ENCODE measurements around the gene KCMF1. TPM values are rescaled to one million over a fixed set of nuclear protein-coding genes. Genes with fewer than 3 reads are reported as not detected.

KCMF1 gene
- total RNA-seq, 1 experiment from 2014 or later: 97.8 TPM

GRCh38 chr2:85087541-85087940 lies 116.6 kb downstream of the KCMF1 start:
- Histone ChIP-seq H3K4me1 (replicated peaks; ENCODE audit: insufficient read depth) (peaks cover 15% of the 10 kb centered on the region), H3K4me2 (no peak overlapping the region), H3K27me3 (ENCODE audit: insufficient read depth, low read depth) (peaks cover 8% of the 10 kb centered on the region; the same call in 1 of the 2 replicates), H3K79me2 (ENCODE audit: low read depth) (no peaks in the 10 kb centered on the region), H2AFZ (no peak overlapping the region), H3K9me2 (ENCODE audit: insufficient read depth) (no peaks in the 10 kb centered on the region), H3K27ac (no peak overlapping the region), H3F3A (ENCODE audit: insufficient read depth, low read depth) (no peaks in the 10 kb centered on the region), H4K20me1 (ENCODE audit: insufficient read depth) (no peaks in the 10 kb centered on the region), H3K4me3 (no peak overlapping the region), H3K36me3 (ENCODE audit: low read depth) (no peaks in the 10 kb centered on the region), H3K9me3 (ENCODE audit: insufficient read depth, low read depth) (no peaks in the 10 kb centered on the region)
- BruUV-seq (replicated peaks): no TSS peak
- ChIA-PET CTCF (no interaction called here), POLR2A (ENCODE audit: unreplicated experiment) (no interaction called here)
- DNase-seq: no peak
- TF ChIP-seq EZH2 (IDR thresholded peaks at IDR 0.05; ENCODE audit: low read depth) (no peak), CTCF (conservative IDR thresholded peaks at IDR 0.05) (no peak)
- intact Hi-C loops (cut with micrococcal nuclease; ENCODE audit: unreplicated experiment): no loop called here

GRCh38 chr2:85088921-85089320 lies 118.0 kb downstream of the KCMF1 start:
- peaks cover 15% of the 10 kb centered on the region for H3K4me1 ChIP-seq (replicated peaks; ENCODE audit: insufficient read depth)
- H3K9me2 ChIP-seq (ENCODE audit: insufficient read depth): no peaks in the 10 kb centered on the region
- intact Hi-C loops (cut with micrococcal nuclease; ENCODE audit: unreplicated experiment): no loop called here
- BruUV-seq (replicated peaks): no TSS peak
- no peaks in the 10 kb centered on the region for H3F3A ChIP-seq (ENCODE audit: insufficient read depth, low read depth)
- H2AFZ ChIP-seq: no peak overlapping the region
- ChIA-PET POLR2A (ENCODE audit: unreplicated experiment) (no interaction called here), CTCF (no interaction called here)
- no peak for DNase-seq
- H3K36me3 ChIP-seq (ENCODE audit: low read depth): no peaks in the 10 kb centered on the region
- H3K4me2 ChIP-seq: no peak overlapping the region
- peaks cover 8% of the 10 kb centered on the region; the same call in 1 of the 2 replicates for H3K27me3 ChIP-seq (ENCODE audit: insufficient read depth, low read depth)
- H4K20me1 ChIP-seq (ENCODE audit: insufficient read depth): no peaks in the 10 kb centered on the region
- no peak for TF ChIP-seq CTCF (conservative IDR thresholded peaks at IDR 0.05)
- no peak for TF ChIP-seq EZH2 (IDR thresholded peaks at IDR 0.05; ENCODE audit: low read depth)
- no peak overlapping the region for H3K4me3 ChIP-seq
- H3K27ac ChIP-seq: no peak overlapping the region
- H3K79me2 ChIP-seq (ENCODE audit: low read depth): no peaks in the 10 kb centered on the region
- H3K9me3 ChIP-seq (ENCODE audit: insufficient read depth, low read depth): no peaks in the 10 kb centered on the region

GRCh38 chr2:85089585-85089984 lies 118.6 kb downstream of the KCMF1 start:
- Histone ChIP-seq H3F3A (ENCODE audit: insufficient read depth, low read depth) (no peaks in the 10 kb centered on the region), H3K79me2 (ENCODE audit: low read depth) (no peaks in the 10 kb centered on the region), H2AFZ (no peak overlapping the region), H3K4me2 (no peak overlapping the region), H3K27me3 (ENCODE audit: insufficient read depth, low read depth) (peaks cover 8% of the 10 kb centered on the region; the same call in 1 of the 2 replicates), H3K9me3 (ENCODE audit: insufficient read depth, low read depth) (no peaks in the 10 kb centered on the region), H3K4me1 (replicated peaks; ENCODE audit: insufficient read depth) (peaks cover 15% of the 10 kb centered on the region), H4K20me1 (ENCODE audit: insufficient read depth) (no peaks in the 10 kb centered on the region), H3K9me2 (ENCODE audit: insufficient read depth) (no peaks in the 10 kb centered on the region), H3K27ac (no peak overlapping the region), H3K36me3 (ENCODE audit: low read depth) (no peaks in the 10 kb centered on the region), H3K4me3 (no peak overlapping the region)
- TF ChIP-seq EZH2 (IDR thresholded peaks at IDR 0.05; ENCODE audit: low read depth): no peak
- TF ChIP-seq CTCF (conservative IDR thresholded peaks at IDR 0.05): no peak
- no TSS peak for BruUV-seq (replicated peaks)
- intact Hi-C loops (cut with micrococcal nuclease; ENCODE audit: unreplicated experiment): no loop called here
- POLR2A ChIA-PET (ENCODE audit: unreplicated experiment): no interaction called here
- CTCF ChIA-PET: interaction anchor here (0.5 kb wide), 1 partner anchor 54 kb away, joined by 4 read pairs; no protein-coding TSS in a partner anchor
- DNase-seq: no peak
